ENCODE measurements around the gene TOP2B.

DNA sequence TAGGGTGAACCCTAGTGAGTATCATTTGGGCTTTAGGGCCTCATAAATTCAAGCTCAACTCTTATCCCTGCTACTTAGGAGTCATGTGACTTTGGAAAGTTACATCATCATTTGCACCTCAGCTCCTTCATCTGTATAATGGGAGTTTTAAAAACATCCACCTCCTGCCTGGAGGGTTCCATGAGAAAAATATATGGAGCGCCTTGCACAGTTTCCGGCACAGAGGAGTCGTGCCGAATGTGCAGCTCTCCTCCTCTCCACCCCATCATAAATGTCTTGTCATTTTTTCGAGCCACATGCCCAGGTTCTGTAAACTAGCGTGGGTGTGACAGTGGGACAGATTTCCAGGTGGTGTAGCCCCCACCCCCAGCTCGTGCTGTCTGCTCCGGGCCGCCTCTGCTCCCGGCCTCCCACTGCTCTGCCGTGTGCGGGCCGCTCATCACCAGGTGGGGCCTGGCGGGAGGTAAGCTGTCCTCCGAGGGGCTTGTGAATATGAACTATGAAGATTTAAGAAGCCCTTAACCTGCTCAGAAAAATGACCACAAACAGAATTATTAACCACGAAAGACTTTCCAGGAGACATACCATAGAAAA is 90.4 kb downstream of the TOP2B start:
- TF ChIP-seq TARDBP (IDR thresholded peaks at IDR 0.05), result no peak
- TF ChIP-seq SP1 (IDR thresholded peaks at IDR 0.05), result no peak
- no peak for TF ChIP-seq FOXM1 (IDR thresholded peaks at IDR 0.05; ENCODE audit: borderline replicate concordance)
- no peak for TF ChIP-seq LEF1 (IDR thresholded peaks at IDR 0.05; ENCODE audit: borderline replicate concordance)
- TF ChIP-seq HDGF (IDR thresholded peaks at IDR 0.05; ENCODE audit: borderline replicate concordance), result no peak
- no peak for TF ChIP-seq BHLHE40 (IDR thresholded peaks at IDR 0.05; ENCODE audit: borderline replicate concordance)
- no peak for TF ChIP-seq FOXA1 (IDR thresholded peaks at IDR 0.05)
